GM21737 (cell line): ENCODE data around the gene KCNJ4.

Experiments used
- ATAC-seq: cut with Tn5 transposase; IDR thresholded peaks from one replicate; pipeline ENCODE4 v1.9.1; 2021; ENCODE audit warnings: mild to moderate bottlenecking, moderate library complexity; ENCODE audit not compliant: unreplicated experiment

Gene KCNJ4

DNA sequence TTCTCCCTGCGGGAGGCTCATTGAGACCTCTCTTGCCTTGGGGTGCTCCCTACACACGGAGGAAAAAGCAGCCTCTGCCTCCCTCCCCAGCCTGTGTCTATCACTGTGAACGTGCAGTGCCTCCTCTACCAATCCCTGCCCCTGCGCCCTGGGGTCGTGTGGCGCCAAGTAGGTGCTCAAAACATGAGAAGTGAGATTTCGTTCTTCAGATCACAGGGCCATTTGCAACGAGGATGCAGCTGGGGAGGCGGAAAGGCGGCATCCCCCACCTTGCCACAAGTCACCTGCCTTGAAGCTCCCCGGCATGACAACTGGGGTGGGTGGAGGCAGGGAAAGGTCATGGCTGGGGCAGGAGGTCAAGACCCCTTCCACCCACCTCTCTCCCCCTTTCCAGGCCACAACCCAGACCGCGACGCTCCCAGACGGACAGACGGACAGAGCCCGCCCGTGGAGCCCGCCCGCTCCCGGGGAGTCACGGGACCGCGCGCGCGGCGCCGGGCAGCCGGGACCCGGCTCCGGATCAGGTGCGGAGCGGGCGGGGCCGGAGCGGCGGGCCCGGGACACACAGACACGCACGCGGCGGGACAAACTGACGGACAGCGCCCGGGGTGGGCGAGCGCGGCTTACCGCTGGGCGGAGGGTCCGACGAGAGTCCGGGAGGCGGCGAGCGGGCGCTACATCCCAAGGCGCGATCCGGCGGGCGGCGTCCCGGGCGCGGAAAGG is 485 bp downstream of the KCNJ4 start:
- ATAC-seq = no peak

DNA sequence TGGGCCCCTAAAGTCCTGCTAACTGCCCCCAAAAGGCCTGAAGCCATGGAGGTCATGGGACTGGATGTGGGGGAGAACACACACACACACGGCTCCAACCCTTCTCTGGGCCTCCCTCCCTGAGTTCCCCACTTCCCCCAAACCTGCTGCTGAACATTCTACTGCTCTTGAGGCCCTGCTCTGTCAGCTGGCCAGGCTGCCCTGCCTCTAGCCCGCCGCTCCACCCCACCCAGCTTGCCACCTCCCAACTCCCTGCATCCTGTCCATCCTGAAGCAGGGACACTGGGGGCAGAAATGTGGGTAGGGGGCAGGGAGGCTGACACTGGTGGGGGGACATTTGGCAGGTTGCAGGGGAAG is 1.0 kb downstream of the KCNJ4 start:
- ATAC-seq = no peak

DNA sequence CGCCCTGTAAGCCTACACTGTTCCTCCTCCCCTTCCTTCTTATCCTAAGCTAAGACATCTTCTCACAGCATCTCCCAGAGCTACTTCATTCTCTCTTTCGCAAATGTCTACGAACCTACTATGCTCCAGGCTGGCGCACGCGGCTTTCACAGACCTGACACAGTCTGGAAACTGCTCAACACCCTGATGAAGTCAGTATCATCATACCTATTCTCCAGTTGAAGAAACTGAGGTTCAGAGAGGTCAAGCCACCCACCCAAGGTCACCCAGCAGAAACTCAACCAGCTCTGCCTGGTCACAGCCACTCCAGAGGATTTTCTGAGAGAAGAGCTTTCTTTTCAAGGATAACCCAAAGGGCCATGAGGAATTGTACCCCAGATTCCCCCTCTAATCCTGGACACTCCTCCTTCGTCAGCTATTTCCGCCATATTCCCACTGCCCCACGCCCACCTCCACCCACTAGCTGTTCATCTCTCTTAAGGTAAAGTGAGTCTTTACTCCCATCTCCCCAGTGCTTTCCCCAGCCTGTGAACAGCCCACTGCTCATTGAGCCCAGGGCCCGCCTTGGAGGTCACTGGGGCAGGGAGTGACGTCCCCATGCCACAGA is 1.8 kb downstream of the KCNJ4 start:
- ATAC-seq = no peak

DNA sequence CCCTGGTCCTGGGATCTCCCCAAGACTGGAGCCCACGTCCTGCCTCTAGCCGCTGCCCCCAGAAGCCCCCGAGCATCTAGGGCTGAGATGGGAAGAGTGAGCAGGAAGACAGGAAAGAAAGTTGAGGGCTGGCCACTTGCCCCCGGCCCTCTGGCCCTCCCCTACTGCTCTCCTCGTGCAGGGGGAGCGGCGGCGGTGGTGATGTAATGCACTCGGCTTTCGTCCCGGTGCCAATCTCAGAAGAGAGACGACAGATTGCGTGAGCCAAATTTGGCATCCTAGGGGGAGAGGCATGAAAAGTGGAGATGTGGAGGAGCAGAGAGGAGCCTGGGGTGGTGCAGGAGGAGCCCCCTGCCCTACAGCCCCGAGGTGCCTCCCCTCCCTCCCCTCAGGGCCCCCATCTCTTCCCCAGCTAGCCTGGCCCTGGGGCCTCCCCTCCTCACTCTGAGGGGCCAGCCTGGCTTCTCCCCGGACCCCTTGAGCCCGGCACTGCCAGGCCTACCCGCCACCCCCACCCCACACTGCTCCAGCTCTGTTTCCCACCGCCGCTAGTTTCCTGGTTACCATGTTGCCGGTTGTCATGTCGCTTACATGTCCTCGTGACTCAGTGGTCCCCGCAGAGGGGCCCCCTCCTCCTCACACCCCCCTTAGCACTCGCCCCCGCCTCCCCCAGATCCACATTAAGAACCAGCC is 2.5 kb downstream of the KCNJ4 start:
- ATAC-seq = no peak

DNA sequence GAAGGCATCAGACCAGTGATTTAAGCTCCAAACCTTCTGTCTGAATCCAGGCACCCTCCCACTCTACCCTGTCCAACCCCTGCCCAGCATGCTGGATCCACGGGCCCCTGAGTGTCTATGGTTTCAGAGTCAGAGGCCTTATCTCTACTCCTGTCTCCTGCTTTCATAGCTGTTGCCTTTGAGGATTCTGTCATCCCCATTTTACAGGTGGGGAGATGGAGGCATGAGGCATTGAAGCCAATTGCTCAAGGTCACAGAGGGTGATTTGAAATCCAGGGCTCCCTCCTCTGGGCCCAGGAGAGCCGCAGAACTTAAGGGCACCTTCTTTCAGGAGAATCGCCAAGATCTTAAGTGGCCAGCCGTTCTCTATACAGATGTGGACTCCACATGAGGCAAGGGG is 3.1 kb downstream of the KCNJ4 start:
- no peak for ATAC-seq

DNA sequence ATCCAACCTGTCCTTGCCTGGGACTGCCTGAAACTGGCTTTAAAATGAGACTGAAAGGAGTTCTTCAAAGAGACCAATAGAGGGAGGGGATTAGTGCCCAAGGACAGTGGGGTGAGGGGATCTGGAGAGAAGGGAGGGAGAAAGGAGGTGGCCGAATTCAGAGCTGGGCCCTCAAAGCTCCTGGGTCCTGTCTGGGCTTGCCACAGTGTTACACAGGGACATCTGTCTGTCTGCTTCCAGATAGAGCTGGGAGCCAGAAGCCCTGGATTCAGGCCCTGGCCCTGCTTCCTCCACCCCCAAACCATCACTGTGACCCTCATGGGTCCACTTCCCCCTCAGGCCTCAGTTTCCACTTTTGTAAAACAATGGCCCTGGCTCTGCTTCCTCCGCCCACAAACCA is 3.6 kb downstream of the KCNJ4 start:
- ATAC-seq = no peak

DNA sequence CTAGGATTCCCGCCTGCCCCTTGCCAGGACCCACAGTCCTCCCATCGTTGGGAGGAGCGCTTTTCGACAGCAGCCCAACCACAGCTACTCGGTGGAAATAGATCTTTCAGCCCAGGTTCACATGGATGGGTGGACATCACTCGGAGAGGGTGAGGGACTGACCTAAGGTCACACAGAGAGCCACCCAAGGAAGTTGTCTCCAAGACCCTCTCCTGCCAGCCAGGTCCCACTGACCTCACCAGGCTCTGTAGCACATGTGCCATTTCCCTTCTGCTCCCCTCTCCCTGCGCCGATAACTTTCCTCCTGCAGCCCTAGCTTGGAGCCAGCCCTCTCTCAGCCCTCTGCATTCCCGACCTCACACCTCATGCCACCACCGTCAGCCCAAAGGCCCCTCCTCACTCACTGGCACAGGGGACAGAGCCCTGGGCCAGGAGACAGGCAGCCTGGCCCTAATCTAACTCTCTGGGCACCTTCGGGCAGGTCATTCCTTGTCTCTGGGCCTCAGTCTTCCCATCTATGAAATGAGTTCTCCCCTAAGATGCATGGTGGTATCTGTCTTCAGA is 4.7 kb downstream of the KCNJ4 start:
- ATAC-seq = no peak

DNA sequence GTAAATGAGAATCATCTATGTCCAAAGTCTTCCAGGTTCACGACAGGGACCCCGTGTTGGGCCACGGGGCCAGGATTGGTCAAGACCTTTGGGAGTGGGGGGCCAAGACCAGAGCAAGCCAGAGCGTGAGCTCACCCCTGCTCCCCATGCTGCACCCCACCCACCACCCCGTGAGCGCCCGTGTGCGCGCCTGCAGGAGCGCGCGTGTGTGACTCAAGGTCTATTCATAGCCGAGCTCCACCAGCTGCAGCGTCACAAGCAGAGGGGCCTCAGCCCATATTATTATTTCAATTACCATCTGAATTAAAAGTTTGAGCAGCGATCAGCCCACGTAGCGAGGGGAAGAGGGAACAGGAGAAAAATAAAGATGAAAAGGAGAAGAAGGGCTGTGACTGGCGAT is 5.2 kb downstream of the KCNJ4 start:
- ATAC-seq = no peak

DNA sequence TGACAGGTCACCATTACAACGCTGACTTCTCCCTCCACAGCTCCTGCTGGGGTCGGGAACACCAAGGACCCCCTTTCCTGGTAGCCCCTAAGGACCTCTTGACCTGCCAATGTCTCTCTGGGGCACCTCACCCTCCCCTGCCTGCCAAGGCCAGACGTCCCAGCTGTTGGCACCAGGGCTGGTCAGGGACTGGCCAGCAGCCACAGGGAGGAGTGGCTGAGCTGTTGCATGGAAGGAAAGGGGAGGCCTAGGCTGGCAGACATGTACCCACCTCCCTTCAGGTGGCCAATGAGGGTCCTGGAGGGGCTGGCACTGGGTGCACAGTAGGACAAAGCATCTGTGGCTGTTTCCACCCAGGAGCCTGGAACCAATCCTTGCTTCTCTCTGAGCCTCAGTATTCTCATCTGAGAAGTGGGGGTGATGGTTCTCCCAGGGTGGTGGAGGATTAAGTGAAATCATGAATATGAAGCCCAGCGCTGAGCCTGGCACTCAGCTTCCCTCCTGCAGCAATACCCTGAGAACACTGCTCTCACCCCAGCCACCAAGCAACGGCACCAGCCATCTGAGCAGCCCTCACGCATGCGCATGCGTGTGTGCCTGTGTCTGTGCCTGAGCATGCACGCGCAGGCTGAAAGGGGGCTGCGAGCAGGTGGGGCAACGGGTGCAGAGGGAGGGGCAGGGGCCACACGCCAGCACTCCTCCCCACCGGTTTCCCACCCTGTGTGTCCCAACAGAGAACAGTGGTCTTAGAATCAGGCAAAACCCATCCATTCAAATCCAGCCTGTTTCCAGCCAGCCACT is 5.9 kb downstream of the KCNJ4 start:
- no peak for ATAC-seq

DNA sequence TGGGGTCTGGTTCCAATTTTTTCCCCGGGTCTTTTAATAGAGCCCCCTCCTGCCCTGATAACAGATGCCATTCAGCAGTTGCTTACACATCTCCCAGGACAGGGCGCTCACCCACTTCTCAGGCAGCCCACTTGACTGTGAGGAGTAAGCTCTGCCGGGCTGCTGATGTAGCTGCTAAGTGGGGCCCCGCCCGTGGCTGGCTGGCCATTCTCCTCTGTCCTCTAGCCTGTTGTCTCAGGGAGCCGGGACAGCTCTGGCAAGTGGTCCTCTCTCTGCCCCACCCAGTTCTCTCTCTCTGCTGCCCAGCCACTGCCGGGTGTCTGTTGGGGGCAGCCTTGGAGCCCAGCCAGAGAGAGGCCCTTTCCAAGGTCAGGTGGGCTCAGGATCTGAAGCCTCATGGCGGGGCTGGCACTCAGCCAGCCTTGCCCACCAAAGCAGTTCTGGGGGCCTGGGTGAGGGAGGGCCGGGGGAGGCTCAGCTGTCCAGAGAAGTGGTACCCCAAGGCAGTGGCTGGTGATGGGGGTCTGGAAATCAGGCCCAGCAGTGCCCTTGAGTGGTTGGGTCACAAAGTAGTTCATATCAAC is 8.9 kb downstream of the KCNJ4 start:
- ATAC-seq = no peak

DNA sequence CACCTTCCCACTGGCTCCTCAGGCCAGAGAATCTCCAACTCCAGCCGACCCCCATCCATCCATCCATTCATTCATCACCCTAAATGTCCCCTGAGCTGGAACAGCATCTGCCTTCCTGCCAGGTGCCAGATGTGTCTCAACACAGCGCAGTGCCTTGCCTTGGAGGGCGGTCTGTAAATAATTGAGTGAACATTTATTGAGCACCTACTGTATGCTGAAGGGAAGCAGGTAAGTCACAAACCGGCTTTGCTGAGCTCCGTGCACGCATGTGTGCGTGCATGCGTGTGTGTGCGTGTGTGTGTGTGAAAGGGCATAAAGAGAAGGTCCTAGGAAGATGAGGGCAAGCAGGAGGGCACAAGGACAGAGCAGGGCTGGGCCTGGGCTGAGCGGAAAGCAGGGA is 10.2 kb downstream of the KCNJ4 start:
- no peak for ATAC-seq

DNA sequence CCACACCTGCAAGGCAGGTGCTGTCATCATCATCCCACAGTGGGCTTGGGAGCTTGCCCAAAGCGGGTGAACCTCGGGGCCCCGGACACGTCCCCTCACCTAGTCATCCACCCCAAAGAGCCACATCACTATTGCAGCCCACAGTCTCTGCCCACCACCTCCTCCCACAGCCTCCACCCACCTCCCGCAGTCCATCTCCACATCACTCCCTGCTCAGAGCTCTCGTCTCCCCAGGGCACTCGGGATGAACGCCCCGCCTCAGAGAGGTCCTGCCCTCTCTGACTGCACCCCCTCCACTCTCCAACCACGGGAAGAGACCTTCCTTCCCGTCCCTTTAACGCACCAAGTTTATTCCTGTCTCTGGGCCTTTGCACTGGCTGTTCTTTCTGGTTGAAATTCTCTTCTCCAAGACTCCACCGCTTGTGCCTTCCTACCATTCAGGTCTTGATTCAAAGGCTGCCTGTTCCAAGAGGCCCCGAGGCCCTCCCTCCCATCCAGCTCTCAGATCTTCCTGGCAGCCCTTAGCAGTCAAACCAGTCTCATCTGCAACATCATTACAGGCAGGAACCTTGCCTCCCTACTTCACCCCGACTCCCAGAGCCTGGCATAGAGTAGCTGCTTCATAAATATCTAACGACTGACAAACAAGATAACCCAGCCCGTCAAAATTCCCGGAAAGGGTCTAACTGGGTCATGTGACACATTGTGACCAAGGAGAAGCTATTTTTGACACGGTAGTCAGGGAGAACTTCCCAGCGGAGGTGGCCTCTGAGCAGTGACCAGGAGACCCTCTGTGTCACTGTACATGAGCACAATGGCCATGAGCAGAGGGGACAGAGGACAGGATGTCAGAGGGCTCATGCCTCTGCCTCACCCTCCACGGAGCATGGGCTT is 11.1 kb downstream of the KCNJ4 start:
- no peak for ATAC-seq

DNA sequence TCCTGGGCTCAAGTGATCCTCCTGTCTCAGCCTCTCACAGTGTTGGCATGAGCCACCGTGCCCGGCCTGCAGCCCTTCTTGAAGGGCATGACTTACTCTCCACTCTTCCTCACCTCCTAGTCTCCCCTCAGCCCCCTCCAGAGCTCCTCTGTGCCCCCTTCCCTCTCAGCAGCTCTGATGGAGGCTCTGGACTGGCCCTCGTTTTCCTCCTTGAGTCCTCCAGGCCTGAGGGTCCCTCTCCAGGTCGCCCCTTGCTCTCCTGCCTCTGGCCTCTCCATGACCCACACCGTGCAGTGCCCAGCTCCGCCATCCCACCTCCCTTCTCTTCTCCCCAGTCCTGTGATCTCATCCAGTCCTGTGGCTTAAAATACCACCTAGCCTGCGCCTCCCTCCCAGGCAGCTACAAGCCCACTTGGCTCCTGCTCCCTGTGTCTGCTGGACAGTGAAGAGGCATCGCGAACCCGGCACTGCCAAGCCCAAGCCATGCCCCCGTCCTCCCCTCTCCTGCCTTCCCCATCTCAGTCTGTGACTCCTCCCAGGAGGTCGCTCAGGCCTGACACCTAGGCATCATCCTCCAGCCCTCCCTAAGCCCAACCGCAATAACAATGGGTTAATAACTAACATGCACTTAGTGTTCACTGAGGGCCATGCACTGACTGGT is 11.9 kb downstream of the KCNJ4 start:
- ATAC-seq = no peak

DNA sequence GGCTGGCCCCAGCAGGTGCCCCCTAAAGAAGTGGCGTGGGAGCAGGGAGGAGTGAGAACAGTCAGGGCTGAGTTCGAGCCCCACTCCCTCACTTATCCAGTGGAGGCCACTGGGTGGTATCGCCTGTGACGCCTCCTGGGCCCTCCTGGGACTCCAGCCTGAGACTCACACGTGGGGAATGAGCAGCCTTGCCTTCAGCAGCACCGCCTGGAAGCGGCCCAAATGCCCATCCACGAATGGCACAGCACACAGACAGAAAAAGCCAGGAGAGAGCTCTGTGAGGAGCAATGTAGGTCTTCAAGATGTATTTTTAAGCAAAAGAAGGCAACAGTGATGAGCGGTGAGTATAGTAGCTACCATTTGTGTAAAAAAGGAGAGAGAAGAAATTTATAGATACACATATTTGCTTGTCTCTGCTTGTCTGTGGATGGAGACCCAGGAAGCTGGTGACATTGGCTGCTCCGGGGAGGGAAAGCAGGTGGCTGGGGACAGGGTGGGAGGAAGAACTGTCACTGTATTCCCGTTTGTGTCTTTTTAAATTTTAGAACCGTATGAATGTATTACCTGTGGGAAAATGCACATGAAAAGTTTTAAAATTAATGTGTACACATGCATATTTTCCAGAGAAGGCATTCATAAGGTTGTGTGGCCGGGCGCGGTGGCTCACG is 13.2 kb downstream of the KCNJ4 start:
- no peak for ATAC-seq

DNA sequence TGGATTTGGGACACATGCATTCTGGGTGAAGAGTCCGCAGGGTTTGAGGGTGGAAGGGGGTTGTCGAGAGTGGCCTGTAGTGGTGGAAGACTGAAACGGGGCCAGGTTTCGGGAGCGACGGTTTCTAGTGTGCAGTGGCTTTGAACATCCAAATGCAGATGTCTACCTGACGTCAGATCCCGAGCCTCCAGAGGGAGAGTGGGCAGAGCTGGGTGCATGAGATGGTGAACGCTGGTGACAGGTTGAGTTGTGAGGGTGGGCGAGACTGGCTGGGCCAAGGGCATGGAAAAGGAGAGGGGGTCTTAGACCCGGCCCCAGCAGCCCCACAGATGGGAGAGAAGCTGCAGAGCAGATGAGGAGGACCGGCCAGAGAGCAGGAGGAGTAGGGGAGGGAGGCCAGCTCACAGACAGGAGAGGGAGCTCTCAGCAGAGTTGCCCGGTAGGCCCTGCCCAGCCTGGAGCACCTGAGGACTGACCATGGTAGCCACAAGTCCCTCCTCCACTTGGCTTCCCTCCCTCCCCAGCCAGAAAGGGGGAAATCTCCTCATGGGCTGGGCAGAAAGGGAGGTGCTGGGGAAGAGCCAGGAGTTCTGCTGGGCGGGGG is 14.2 kb downstream of the KCNJ4 start:
- ATAC-seq = no peak

DNA sequence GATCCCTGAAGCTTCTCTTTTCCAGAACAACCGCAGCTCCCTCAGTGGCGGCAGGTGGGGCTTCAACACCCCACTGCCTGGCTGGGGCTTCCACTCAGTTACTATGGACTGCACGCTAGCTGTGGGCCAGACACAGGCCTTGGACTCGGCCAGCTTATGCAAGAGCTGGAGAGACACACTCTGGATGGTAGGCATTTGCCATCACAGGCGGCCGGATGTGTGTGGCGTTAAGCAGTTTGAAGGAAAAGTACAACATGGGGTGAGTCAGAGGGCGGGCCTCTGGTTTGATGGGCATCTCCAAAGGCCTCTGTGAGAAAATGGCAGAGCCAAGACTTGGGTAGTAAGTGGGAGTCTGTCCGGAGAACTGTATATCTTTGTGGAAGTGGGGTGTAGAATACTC is 17.6 kb downstream of the KCNJ4 start:
- no peak for ATAC-seq

DNA sequence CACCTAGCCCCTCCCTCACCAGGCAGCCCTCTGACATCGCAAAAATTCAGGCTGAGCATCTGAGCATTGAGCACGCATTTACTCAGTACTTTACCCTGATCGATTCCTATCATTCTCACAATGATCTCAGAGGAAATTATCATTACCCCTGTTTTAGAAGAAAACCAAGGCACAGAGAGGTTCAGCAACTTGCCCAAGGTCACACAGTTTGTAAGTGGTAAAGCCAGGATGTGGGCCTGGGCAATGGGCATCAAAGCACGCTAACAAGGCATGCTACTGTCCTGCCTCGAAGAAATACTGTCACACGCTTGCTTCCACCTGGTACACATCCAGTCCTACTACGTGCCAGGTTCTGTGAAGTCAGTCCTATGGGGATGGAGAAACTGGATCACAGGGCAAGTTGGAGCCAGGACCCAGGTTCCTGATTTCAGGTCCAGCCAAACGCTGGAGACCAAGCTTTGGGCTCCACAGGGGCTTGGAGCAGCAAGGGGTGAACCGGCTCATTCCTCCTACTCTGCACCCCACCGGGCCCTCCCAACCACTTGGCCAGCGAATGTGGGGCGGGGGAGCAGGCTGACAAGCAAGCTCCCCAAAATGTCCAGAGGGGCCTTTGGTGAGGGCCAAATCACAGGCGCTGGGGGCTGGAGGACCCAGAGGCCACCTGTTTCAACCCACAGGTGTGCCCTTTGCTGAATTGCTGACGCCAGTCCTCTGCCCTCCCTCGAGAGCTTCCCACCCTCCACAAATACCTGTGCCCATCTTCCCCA is 18.2 kb downstream of the KCNJ4 start:
- no peak for ATAC-seq

DNA sequence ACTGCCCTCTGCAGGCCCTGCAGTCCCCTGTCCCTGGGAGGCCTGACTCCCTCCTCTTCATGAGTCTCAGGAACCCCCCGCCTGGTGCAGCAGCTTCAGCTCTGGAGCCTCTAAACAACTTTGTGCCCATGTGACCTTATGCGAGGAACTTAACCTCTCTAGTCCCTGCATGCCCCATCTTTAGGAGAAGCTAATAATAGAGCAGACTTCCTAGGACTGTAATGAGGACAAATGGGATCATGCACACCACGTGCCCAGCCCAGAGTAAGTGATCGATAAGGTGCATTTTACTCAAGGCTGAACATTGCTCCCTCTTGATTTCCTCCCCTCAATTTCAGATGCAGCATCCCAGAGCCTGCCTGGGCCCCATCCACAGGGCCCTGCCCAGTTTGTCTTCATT is 19.0 kb downstream of the KCNJ4 start:
- no peak for ATAC-seq
